GM21825 (cell line): ENCODE results near the gene ADNP.
A peak's percentile ranks its signal among the peaks of the same experiment; 100 is the strongest.
"Not testable (repeated sequence)": the region's sequence is repeated elsewhere in the genome, so short reads cannot be mapped to it uniquely, and the experiment has no call there.

Experiments
- ATAC-seq: cut with Tn5 transposase; IDR thresholded peaks from one replicate; pipeline ENCODE4 v1.9.1; 2021; ENCODE audit warnings: mild to moderate bottlenecking, moderate library complexity; ENCODE audit not compliant: unreplicated experiment

ADNP gene

GRCh38 chr20:50931306-50932015, at the start of gene ADNP:
ADNP (minus strand) TSS chr20:50931437; CDS start chr20:50903996, 27,441 bp downstream.
- peak; percentile 51 for ATAC-seq

- no peak for ATAC-seq
Observed at GRCh38 chr20:50980071-50980681, 48.9 kb upstream of the ADNP start.

- ATAC-seq = not testable (repeated sequence)
Observed at GRCh38 chr20:50978533-50978932, 47.3 kb upstream of the ADNP start.

- no peak for ATAC-seq
Observed at GRCh38 chr20:50977066-50978021, 46.1 kb upstream of the ADNP start.

- ATAC-seq = no peak
Observed at GRCh38 chr20:50975701-50976330, 44.6 kb upstream of the ADNP start.

GRCh38 chr20:50969912-50970311, 38.7 kb upstream of the ADNP start:
- no peak for ATAC-seq

GRCh38 chr20:50969435-50969834, 38.2 kb upstream of the ADNP start:
- no peak for ATAC-seq

- ATAC-seq = no peak
Observed at GRCh38 chr20:50968289-50968688, 37.1 kb upstream of the ADNP start.

- no peak for ATAC-seq
Observed at GRCh38 chr20:50967586-50967985, 36.3 kb upstream of the ADNP start.

GRCh38 chr20:50959543-50960126, 28.4 kb upstream of the ADNP start:
- no peak for ATAC-seq

GRCh38 chr20:50958615-50959542, 27.6 kb upstream of the ADNP start, which contains the start of gene MOCS3:
MOCS3 (plus strand) TSS chr20:50958818; CDS start chr20:50958843, 25 bp downstream.
- peak; percentile 70 for ATAC-seq

GRCh38 chr20:50957798-50958614, 26.8 kb upstream of the ADNP start, which contains the start of gene DPM1:
DPM1 (minus strand) TSS chr20:50958532; CDS start chr20:50958523, 9 bp downstream.
- ATAC-seq = peak; percentile 73

GRCh38 chr20:50957276-50957675, 26.0 kb upstream of the ADNP start:
- ATAC-seq = no peak

- ATAC-seq = no peak
Observed at GRCh38 chr20:50953821-50954220, 22.6 kb upstream of the ADNP start.

- no peak for ATAC-seq
Observed at GRCh38 chr20:50953196-50953595, 22.0 kb upstream of the ADNP start.

- no peak for ATAC-seq
Observed at GRCh38 chr20:50948132-50948785, 17.0 kb upstream of the ADNP start.

- no peak for ATAC-seq
Observed at GRCh38 chr20:50943069-50943468, 11.8 kb upstream of the ADNP start.

GRCh38 chr20:50933589-50933988, 2.4 kb upstream of the ADNP start:
- no peak for ATAC-seq
